Trophoblast cell (in vitro differentiated cells and primary cell): ENCODE data around the gene BFSP2.

Source experiments
- DNase-seq, 2 donors: peaks; one replicate each; pipeline ENCODE4 v3.0.0-alpha.2; 2016
- H2AFZ ChIP-seq: 2 replicates; pipeline ENCODE4 v1.6.1; 2013; ENCODE audit warnings: low read length, moderate library complexity, mild to moderate bottlenecking; ENCODE audit not compliant: insufficient read depth, poor library complexity
- H2AK5ac ChIP-seq: 2 replicates; pipeline ENCODE4 v1.6.1; 2013; ENCODE audit warnings: mild to moderate bottlenecking, low read length
- H2BK120ac ChIP-seq: 2 replicates; pipeline ENCODE4 v1.6.1; 2013; ENCODE audit warnings: low read length, mild to moderate bottlenecking, moderate library complexity; ENCODE audit not compliant: insufficient read depth, poor library complexity
- H2BK12ac ChIP-seq: 2 replicates; pipeline ENCODE4 v1.6.1; 2013; ENCODE audit warnings: mild to moderate bottlenecking, low read length, moderate library complexity
- H2BK5ac ChIP-seq: 2 replicates; pipeline ENCODE4 v1.6.1; 2013; ENCODE audit warnings: low read length, low read depth, moderate library complexity, mild to moderate bottlenecking; ENCODE audit not compliant: poor library complexity
- H3K14ac ChIP-seq: 2 replicates; pipeline ENCODE4 v1.6.1; 2013; ENCODE audit warnings: mild to moderate bottlenecking, low read length
- H3K18ac ChIP-seq: 2 replicates; pipeline ENCODE4 v1.6.1; 2013; ENCODE audit warnings: mild to moderate bottlenecking, low read length
- H3K23ac ChIP-seq: 2 replicates; pipeline ENCODE4 v1.6.1; 2013; ENCODE audit warnings: low read length
- H3K27ac ChIP-seq: 2 replicates; pipeline ENCODE4 v1.5.1; 2013; ENCODE audit warnings: low read depth, mild to moderate bottlenecking, inconsistent platforms, low read length, moderate library complexity
- H3K27me3 ChIP-seq: 2 replicates; pipeline ENCODE4 v1.6.1; 2013; ENCODE audit warnings: inconsistent platforms, mild to moderate bottlenecking, low read length, moderate library complexity; ENCODE audit not compliant: insufficient read depth
- H3K36me3 ChIP-seq, 2 experiments: 1 replicate in 1 of 2; 2 replicates in 1 of 2; pipeline ENCODE4 v1.6.1; 2013; ENCODE audit warnings: low read length in 2 of 2, mild to moderate bottlenecking in 2 of 2, moderate library complexity in 1 of 2; ENCODE audit not compliant: insufficient read depth in 2 of 2, control insufficient read depth in 1 of 2
- H3K4ac ChIP-seq: 2 replicates; pipeline ENCODE4 v1.6.1; 2013; ENCODE audit warnings: low read depth, mild to moderate bottlenecking, low read length, moderate library complexity
- H3K4me1 ChIP-seq, 2 experiments: 1 replicate in 1 of 2; 2 replicates in 1 of 2; pipeline ENCODE4 v1.6.1; 2013; ENCODE audit warnings: low read length in 2 of 2, mild to moderate bottlenecking in 2 of 2, moderate library complexity in 1 of 2; ENCODE audit not compliant: insufficient read depth in 2 of 2, control insufficient read depth in 1 of 2
- H3K4me2 ChIP-seq: 2 replicates; pipeline ENCODE4 v1.6.1; 2013; ENCODE audit warnings: inconsistent platforms, mild to moderate bottlenecking, low read length, moderate library complexity
- H3K4me3 ChIP-seq: 2 replicates; pipeline ENCODE4 v1.5.1; 2013; ENCODE audit warnings: mild to moderate bottlenecking, low read depth, low read length, inconsistent platforms
- H3K79me1 ChIP-seq: one replicate; pipeline ENCODE4 v1.6.1; 2013; ENCODE audit warnings: low read length
- H3K79me2 ChIP-seq: 2 replicates; pipeline ENCODE4 v1.6.1; 2013; ENCODE audit warnings: low read length, mild to moderate bottlenecking; ENCODE audit not compliant: control insufficient read depth, insufficient read depth, poor library complexity
- H3K9ac ChIP-seq: 2 replicates; pipeline ENCODE4 v1.6.1; 2013; ENCODE audit warnings: mild to moderate bottlenecking, low read length
- H3K9me3 ChIP-seq: 2 replicates; pipeline ENCODE4 v1.6.1; 2013; ENCODE audit warnings: low read depth, mild to moderate bottlenecking, control low read depth, inconsistent platforms, low read length; ENCODE audit not compliant: insufficient read depth
- H4K12ac ChIP-seq: 2 replicates; pipeline ENCODE4 v1.6.1; 2013; ENCODE audit warnings: low read depth, mild to moderate bottlenecking, low read length, moderate library complexity
- H4K8ac ChIP-seq: 2 replicates; pipeline ENCODE4 v1.6.1; 2013; ENCODE audit warnings: low read depth, mild to moderate bottlenecking, low read length, moderate library complexity
- H4K91ac ChIP-seq: one replicate; pipeline ENCODE4 v1.6.1; 2013; ENCODE audit warnings: low read depth, mild to moderate bottlenecking, low read length, moderate library complexity
- WGBS: extraction: QIAGEN DNeasy Blood & Tissue Kit; methylation state at CpG from one replicate; pipeline ENCODE4 v1.1.7; 2013; ENCODE audit warnings: missing lambda C conversion rate; ENCODE audit not compliant: insufficient read length, insufficient coverage; ENCODE audit errors: extremely low coverage; 5-methylcytosine and 5-hydroxymethylcytosine counted together

The BFSP2 gene

DNA sequence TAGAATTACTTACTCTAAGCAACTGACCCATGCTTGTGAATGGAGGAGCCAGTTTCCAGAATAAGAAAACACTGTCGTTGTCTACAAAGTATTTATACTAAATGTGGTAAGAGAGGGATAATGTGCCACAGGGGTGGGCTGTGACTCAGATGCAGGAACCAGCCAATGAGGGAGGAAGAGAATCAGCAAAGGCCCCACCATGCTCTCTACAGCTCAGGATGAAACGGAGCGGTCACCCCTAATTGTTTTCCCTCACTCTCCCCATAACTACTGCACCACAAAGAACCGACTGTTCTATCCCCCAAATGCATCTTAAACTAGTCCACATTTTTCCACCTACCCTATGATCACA is 44.5 kb downstream of the BFSP2 start:
- no CpG with 5 or more reads among the region's 4 CpGs for WGBS
- Histone ChIP-seq H3K23ac (no peak overlapping the region), H2AK5ac (no peak overlapping the region), H3K79me1 (no peaks in the 10 kb centered on the region), H3K14ac (no peak overlapping the region), H3K36me3 (no peaks in the 10 kb centered on the region), H3K27ac (no peak overlapping the region), H2AFZ (no peak overlapping the region), H2BK12ac (no peak overlapping the region), H2BK5ac (no peak overlapping the region), H4K8ac (no peak overlapping the region), H4K91ac (no peak overlapping the region), H3K9ac (no peak overlapping the region), H3K4me2 (no peak overlapping the region), H4K12ac (no peak overlapping the region), H3K18ac (no peak overlapping the region), H3K27me3 (no peaks in the 10 kb centered on the region), H3K4ac (no peak overlapping the region), H3K4me1 (peaks cover 4 to 9% of the 10 kb centered on the region in 2 experiments), H3K79me2 (no peaks in the 10 kb centered on the region), H2BK120ac (no peak overlapping the region), H3K9me3 (no peaks in the 10 kb centered on the region), H3K4me3 (no peak overlapping the region)
- DNase-seq: no peak

- H2BK5ac ChIP-seq: no peak overlapping the region
- H3K79me1 ChIP-seq: no peaks in the 10 kb centered on the region
- H3K9me3 ChIP-seq: no peaks in the 10 kb centered on the region
- no peak overlapping the region for H3K9ac ChIP-seq
- no peak overlapping the region for H2AK5ac ChIP-seq
- H2BK120ac ChIP-seq: no peak overlapping the region
- H3K27ac ChIP-seq: no peak overlapping the region
- H3K23ac ChIP-seq: no peak overlapping the region
- no peak overlapping the region for H4K91ac ChIP-seq
- no peak overlapping the region for H4K12ac ChIP-seq
- no peak overlapping the region for H3K18ac ChIP-seq
- no peak overlapping the region for H4K8ac ChIP-seq
- no peaks in the 10 kb centered on the region for H3K36me3 ChIP-seq
- peaks cover 4 to 10% of the 10 kb centered on the region in 2 experiments for H3K4me1 ChIP-seq
- no peaks in the 10 kb centered on the region for H3K27me3 ChIP-seq
- no peak overlapping the region for H3K4me3 ChIP-seq
- H3K4ac ChIP-seq: no peak overlapping the region
- no peak overlapping the region for H3K14ac ChIP-seq
- H2BK12ac ChIP-seq: no peak overlapping the region
- no peak overlapping the region for H3K4me2 ChIP-seq
- no CpG with 5 or more reads among the region's 2 CpGs for WGBS
- H3K79me2 ChIP-seq: no peaks in the 10 kb centered on the region
- DNase-seq: no peak
- H2AFZ ChIP-seq: no peak overlapping the region
Observed at GRCh38 chr3:133445108-133445507, 45.3 kb downstream of the BFSP2 start.

GRCh38 chr3:133447750-133448477 is 48.1 kb downstream of the BFSP2 start:
- no peaks in the 10 kb centered on the region for H3K36me3 ChIP-seq
- no peak overlapping the region for H3K4me2 ChIP-seq
- H3K4ac ChIP-seq: no peak overlapping the region
- H2BK120ac ChIP-seq: no peak overlapping the region
- H3K4me1 ChIP-seq: peaks cover 13 to 18% of the 10 kb centered on the region in 2 experiments
- no peak overlapping the region for H2AFZ ChIP-seq
- H3K23ac ChIP-seq: no peak overlapping the region
- peaks cover 9% of the 10 kb centered on the region for H3K79me1 ChIP-seq
- H3K79me2 ChIP-seq: peaks cover 2% of the 10 kb centered on the region
- no peak overlapping the region for H4K91ac ChIP-seq
- H2AK5ac ChIP-seq: no peak overlapping the region
- H3K27ac ChIP-seq: no peak overlapping the region
- H2BK12ac ChIP-seq: no peak overlapping the region
- DNase-seq: no peak
- H2BK5ac ChIP-seq: no peak overlapping the region
- H3K18ac ChIP-seq: no peak overlapping the region
- no peak overlapping the region for H3K4me3 ChIP-seq
- WGBS: no CpG with 5 or more reads among the region's 4 CpGs
- no peak overlapping the region for H3K14ac ChIP-seq
- H4K8ac ChIP-seq: no peak overlapping the region
- H3K9ac ChIP-seq: no peak overlapping the region
- H3K27me3 ChIP-seq: no peaks in the 10 kb centered on the region
- no peak overlapping the region for H4K12ac ChIP-seq
- no peaks in the 10 kb centered on the region for H3K9me3 ChIP-seq

DNA sequence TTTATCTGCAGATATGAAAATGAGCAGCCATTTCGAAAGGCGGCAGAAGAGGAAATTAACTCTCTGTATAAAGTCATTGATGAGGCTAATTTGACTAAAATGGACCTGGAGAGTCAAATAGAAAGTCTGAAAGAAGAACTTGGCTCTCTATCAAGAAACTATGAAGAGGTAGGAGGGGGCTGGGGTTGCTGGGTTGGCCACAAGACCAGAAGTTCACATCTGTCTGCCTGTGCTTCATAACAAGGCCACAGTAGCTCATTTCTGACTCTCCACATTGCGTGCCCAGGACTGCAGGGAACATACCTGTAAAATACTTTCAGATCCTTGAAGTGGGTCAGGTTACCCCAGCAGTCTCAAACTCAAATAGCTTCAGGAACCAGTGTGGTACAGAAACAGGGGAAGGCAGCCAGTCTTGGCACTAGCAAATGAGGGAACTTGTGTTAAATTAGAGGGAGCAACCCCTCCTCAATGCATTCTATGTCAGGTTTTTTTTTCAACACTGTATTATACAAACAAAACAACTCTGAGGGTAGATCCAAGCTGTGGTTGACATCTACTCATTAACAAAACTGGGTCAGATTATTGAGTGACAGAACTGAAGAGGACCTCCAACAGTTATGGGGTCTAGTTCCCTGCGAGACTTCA is 48.7 kb downstream of the BFSP2 start:
- no CpG with 5 or more reads among the region's 4 CpGs for WGBS
- H3K4me3 ChIP-seq: no peak overlapping the region
- peaks cover 2% of the 10 kb centered on the region for H3K79me2 ChIP-seq
- no peak overlapping the region for H2AK5ac ChIP-seq
- H2BK5ac ChIP-seq: no peak overlapping the region
- no peak overlapping the region for H3K4ac ChIP-seq
- no peak overlapping the region for H4K8ac ChIP-seq
- H3K14ac ChIP-seq: no peak overlapping the region
- peaks cover 13 to 21% of the 10 kb centered on the region in 2 experiments for H3K4me1 ChIP-seq
- H2AFZ ChIP-seq: no peak overlapping the region
- no peak overlapping the region for H3K27ac ChIP-seq
- H3K79me1 ChIP-seq: peaks cover 12% of the 10 kb centered on the region
- H3K23ac ChIP-seq: no peak overlapping the region
- no peak overlapping the region for H3K9ac ChIP-seq
- H2BK120ac ChIP-seq: peak overlapping the region; percentile 33
- no peaks in the 10 kb centered on the region for H3K36me3 ChIP-seq
- H4K12ac ChIP-seq: no peak overlapping the region
- H3K9me3 ChIP-seq: no peaks in the 10 kb centered on the region
- no peak overlapping the region for H3K4me2 ChIP-seq
- no peak for DNase-seq
- H3K18ac ChIP-seq: no peak overlapping the region
- H4K91ac ChIP-seq: peak overlapping the region; percentile 57
- H3K27me3 ChIP-seq: no peaks in the 10 kb centered on the region
- H2BK12ac ChIP-seq: peak overlapping the region; percentile 77
